Measurements from ENCODE around the gene TM2D1. TPM values are rescaled to one million over a fixed set of nuclear protein-coding genes. Genes with fewer than 3 reads are reported as not detected.

TM2D1 gene
- total and polyA plus RNA-seq, 10 of the 15 experiments (the other 5 are each of a cell fraction or from before 2014, with no cell fraction given), result 21.0 to 46.6 (median 36.7) TPM

- Histone ChIP-seq H3K9me3 (replicated peaks; ENCODE audit: control insufficient read depth, insufficient read depth, low read length) (no peaks in the 10 kb centered on the region), H4K20me1 (ENCODE audit: control insufficient read depth, insufficient read depth) (no peaks in the 10 kb centered on the region), H3K27ac (ENCODE audit: control insufficient read depth, insufficient read depth) (no peak overlapping the region), H3K4me3 (no peak overlapping the region), H2AFZ (ENCODE audit: control insufficient read depth, low read depth, low read length) (no peak overlapping the region), H3K27me3 (replicated peaks in 1 of 2; ENCODE audit: control insufficient read depth in 2 of 2, insufficient read depth in 2 of 2, low read length in 1 of 2) (no peaks in the 10 kb centered on the region), H3K4me1 (ENCODE audit: control insufficient read depth, insufficient read depth, low read length) (no peaks in the 10 kb centered on the region), H3K9ac (ENCODE audit: control insufficient read depth, insufficient read depth, low read length) (no peak overlapping the region), H3K79me2 (ENCODE audit: control insufficient read depth, insufficient read depth, low read length) (no peaks in the 10 kb centered on the region), H3K36me3 (ENCODE audit: control insufficient read depth in 2 of 2, insufficient read depth in 2 of 2, low read length in 1 of 2) (no peaks in the 10 kb centered on the region), H3K4me2 (ENCODE audit: control insufficient read depth, insufficient read depth) (no peak overlapping the region)
- in situ Hi-C loops (cut with MboI), result no loop called here
- ChIA-PET CTCF (no interaction called here), RAD21 (ENCODE audit: unreplicated experiment) (no interaction called here), POLR2A (no interaction called here), SMC1A (ENCODE audit: uncharacterized antibody, unreplicated experiment) (no interaction called here)
- 88% methylated on average over 4 of the region's 4 CpGs for WGBS (ENCODE audit: insufficient coverage, insufficient replicate concordance, low lambda C conversion rate, missing lambda C conversion rate)
- no TSS peak for BruUV-seq (replicated peaks)
- FAIRE-seq, result no peak
- intact Hi-C loops (cut with micrococcal nuclease; ENCODE audit: unreplicated experiment), result no loop called here
- no peak for TF ChIP-seq BMI1 (IDR thresholded peaks at IDR 0.05; ENCODE audit: borderline replicate concordance)
- TF ChIP-seq MXI1 (IDR thresholded peaks at IDR 0.05; ENCODE audit: low read depth, low read length), result no peak
- no peak for TF ChIP-seq IRF3 (IDR thresholded peaks at IDR 0.05)
- no peak for ATAC-seq
- no peak for DNase-seq (ENCODE audit: low read depth, low spot score)
Measured at GRCh38 chr1:61672376-61672775, 52.6 kb downstream of the TM2D1 start.

- Histone ChIP-seq H3K4me3 (no peak overlapping the region), H3K4me1 (ENCODE audit: control insufficient read depth, insufficient read depth, low read length) (no peaks in the 10 kb centered on the region), H2AFZ (ENCODE audit: control insufficient read depth, low read depth, low read length) (no peak overlapping the region), H3K36me3 (ENCODE audit: control insufficient read depth in 2 of 2, insufficient read depth in 2 of 2, low read length in 1 of 2) (no peaks in the 10 kb centered on the region), H3K79me2 (ENCODE audit: control insufficient read depth, insufficient read depth, low read length) (no peaks in the 10 kb centered on the region), H3K9ac (ENCODE audit: control insufficient read depth, insufficient read depth, low read length) (no peak overlapping the region), H3K4me2 (ENCODE audit: control insufficient read depth, insufficient read depth) (no peak overlapping the region), H4K20me1 (ENCODE audit: control insufficient read depth, insufficient read depth) (no peaks in the 10 kb centered on the region), H3K27ac (ENCODE audit: control insufficient read depth, insufficient read depth) (no peak overlapping the region), H3K27me3 (replicated peaks in 1 of 2; ENCODE audit: control insufficient read depth in 2 of 2, insufficient read depth in 2 of 2, low read length in 1 of 2) (no peaks in the 10 kb centered on the region), H3K9me3 (replicated peaks; ENCODE audit: control insufficient read depth, insufficient read depth, low read length) (no peaks in the 10 kb centered on the region)
- ChIA-PET RAD21 (ENCODE audit: unreplicated experiment) (no interaction called here), POLR2A (no interaction called here), SMC1A (ENCODE audit: uncharacterized antibody, unreplicated experiment) (no interaction called here), CTCF (no interaction called here)
- 53% methylated on average over 2 of the region's 2 CpGs for WGBS (ENCODE audit: insufficient coverage, insufficient replicate concordance, low lambda C conversion rate, missing lambda C conversion rate)
- in situ Hi-C loops (cut with MboI), result no loop called here
- BruUV-seq (replicated peaks), result no TSS peak
- FAIRE-seq (no peak), ATAC-seq (no peak), DNase-seq (ENCODE audit: low read depth, low spot score) (no peak)
- intact Hi-C loops (cut with micrococcal nuclease; ENCODE audit: unreplicated experiment), result no loop called here
- no peak for TF ChIP-seq CBX3 (IDR thresholded peaks at IDR 0.05; ENCODE audit: borderline replicate concordance, low read depth)
- no peak for TF ChIP-seq ATF7 (IDR thresholded peaks at IDR 0.05; ENCODE audit: low read depth)
- TF ChIP-seq MEF2B (IDR thresholded peaks at IDR 0.05; ENCODE audit: partially characterized antibody, poor library complexity, severe bottlenecking), result no peak
- TF ChIP-seq SIX5 (IDR thresholded peaks at IDR 0.05; ENCODE audit: low read depth, low read length, severe bottlenecking), result no peak
- TF ChIP-seq MAX (IDR thresholded peaks at IDR 0.05; ENCODE audit: low read depth, low read length), result no peak
- TF ChIP-seq SPI1 (IDR thresholded peaks at IDR 0.05; ENCODE audit: borderline replicate concordance, insufficient read depth, low read depth, low read length), result no peak
- no peak for TF ChIP-seq E2F8 (IDR thresholded peaks at IDR 0.05; ENCODE audit: low read depth, partially characterized antibody)
- no peak for TF ChIP-seq USF1 (IDR thresholded peaks at IDR 0.05; ENCODE audit: borderline replicate concordance, extremely low read length, insufficient read depth, low read depth, low read length)
- no peak for TF ChIP-seq ELK1 (IDR thresholded peaks at IDR 0.05; ENCODE audit: low read depth, low read length)
Measured at GRCh38 chr1:61670445-61670844, 54.5 kb downstream of the TM2D1 start.

Data from GM12878 (cell line).